Vagina (tissue), 2 donors: ENCODE data around the gene ZBTB7C. TPM values are rescaled to one million over a fixed set of nuclear protein-coding genes. Genes with fewer than 3 reads are reported as not detected.

ENCODE experiments used
- DNase-seq, 2 donors: peaks; one replicate each; pipeline ENCODE4 v3.0.0-alpha.2; 2017; ENCODE audit errors: extremely low spot score in 2 of 2
- H3K27ac ChIP-seq: fragments of 200-600 bp; sonication (generic); one replicate; pipeline ENCODE4 v1.5.1; 2019
- H3K27me3 ChIP-seq: fragments of 200-600 bp; sonication (generic); one replicate; pipeline ENCODE4 v1.5.1; 2019
- H3K36me3 ChIP-seq, 2 donors: fragments of 200-600 bp; sonication (generic); one replicate each; pipeline ENCODE4 v1.5.1; 2017 to 2019
- H3K4me1 ChIP-seq: fragments of 200-600 bp; sonication (generic); one replicate; pipeline ENCODE4 v1.5.1; 2019
- H3K4me3 ChIP-seq, 2 donors: fragments of 200-600 bp; sonication (generic); 1 replicate in 1 of 2; 2 replicates in 1 of 2; pipeline ENCODE4 v1.5.1; 2016 to 2019
- H3K9me3 ChIP-seq: fragments of 200-600 bp; sonication (generic); one replicate; pipeline ENCODE4 v1.5.1; 2019
- POLR2A ChIP-seq, 2 donors: fragments of 450-650 bp; IDR thresholded peaks; one replicate each; pipeline ENCODE4 v1.6.1; 2017; ENCODE audit warnings: antibody characterized with exemption in 2 of 2, mild to moderate bottlenecking in 2 of 2, moderate library complexity in 2 of 2
- POLR2AphosphoS5 ChIP-seq, 2 donors: sonication (generic); formaldehyde crosslinking; IDR thresholded peaks; one replicate each; pipeline ENCODE4 v1.9.0; 2017; ENCODE audit warnings: antibody characterized with exemption in 2 of 2, mild to moderate bottlenecking in 2 of 2, low read depth in 1 of 2; ENCODE audit not compliant: insufficient read depth in 1 of 2
- intact Hi-C: fragments of 100-400 bp; cut with DNase I; formaldehyde crosslinking; loops from one replicate; pipeline ENCODE4 v1.15.1; 2023
- total RNA-seq: library from RNA; depleted of rRNA; stranded (reverse); fragments of >200 nt; gene quantifications from one replicate; pipeline ENCODE4 v1.2.3, GENCODE V29; 2016
- TF ChIP-seq, protein P1 (sequence below), 3 experiments: fragments of 450-650 bp in 2 of 3; fragments of 200-600 bp in 1 of 3; sonication (generic) in 1 of 3; IDR thresholded peaks; one replicate each; pipeline ENCODE4 v1.5.1; 2017 to 2019; ENCODE audit warnings: antibody characterized with exemption in 3 of 3, mild to moderate bottlenecking in 2 of 3, moderate library complexity in 2 of 3

Gene ZBTB7C
- total RNA-seq, 1 donor from 2014 or later = 40.5 TPM

GRCh38 chr18:48397021-48397420 lies 12.2 kb downstream of the ZBTB7C start:
- H3K4me3 ChIP-seq = no peak overlapping the region
- no peaks in the 10 kb centered on the region for H3K27me3 ChIP-seq
- intact Hi-C loops = no loop called here
- no peaks in the 10 kb centered on the region for H3K9me3 ChIP-seq
- H3K27ac ChIP-seq = no peak overlapping the region
- H3K4me1 ChIP-seq = peaks cover 22% of the 10 kb centered on the region
- TF ChIP-seq POLR2AphosphoS5 (IDR thresholded peaks at IDR 0.05; ENCODE audit: insufficient read depth in 1 of 2, low read depth in 1 of 2) = no peak
- TF ChIP-seq, protein P1, sequence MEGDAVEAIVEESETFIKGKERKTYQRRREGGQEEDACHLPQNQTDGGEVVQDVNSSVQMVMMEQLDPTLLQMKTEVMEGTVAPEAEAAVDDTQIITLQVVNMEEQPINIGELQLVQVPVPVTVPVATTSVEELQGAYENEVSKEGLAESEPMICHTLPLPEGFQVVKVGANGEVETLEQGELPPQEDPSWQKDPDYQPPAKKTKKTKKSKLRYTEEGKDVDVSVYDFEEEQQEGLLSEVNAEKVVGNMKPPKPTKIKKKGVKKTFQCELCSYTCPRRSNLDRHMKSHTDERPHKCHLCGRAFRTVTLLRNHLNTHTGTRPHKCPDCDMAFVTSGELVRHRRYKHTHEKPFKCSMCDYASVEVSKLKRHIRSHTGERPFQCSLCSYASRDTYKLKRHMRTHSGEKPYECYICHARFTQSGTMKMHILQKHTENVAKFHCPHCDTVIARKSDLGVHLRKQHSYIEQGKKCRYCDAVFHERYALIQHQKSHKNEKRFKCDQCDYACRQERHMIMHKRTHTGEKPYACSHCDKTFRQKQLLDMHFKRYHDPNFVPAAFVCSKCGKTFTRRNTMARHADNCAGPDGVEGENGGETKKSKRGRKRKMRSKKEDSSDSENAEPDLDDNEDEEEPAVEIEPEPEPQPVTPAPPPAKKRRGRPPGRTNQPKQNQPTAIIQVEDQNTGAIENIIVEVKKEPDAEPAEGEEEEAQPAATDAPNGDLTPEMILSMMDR (IDR thresholded peaks at IDR 0.05) = no peak
- TF ChIP-seq POLR2A (IDR thresholded peaks at IDR 0.05) = no peak
- DNase-seq = no peak
- no peaks in the 10 kb centered on the region for H3K36me3 ChIP-seq

DNA sequence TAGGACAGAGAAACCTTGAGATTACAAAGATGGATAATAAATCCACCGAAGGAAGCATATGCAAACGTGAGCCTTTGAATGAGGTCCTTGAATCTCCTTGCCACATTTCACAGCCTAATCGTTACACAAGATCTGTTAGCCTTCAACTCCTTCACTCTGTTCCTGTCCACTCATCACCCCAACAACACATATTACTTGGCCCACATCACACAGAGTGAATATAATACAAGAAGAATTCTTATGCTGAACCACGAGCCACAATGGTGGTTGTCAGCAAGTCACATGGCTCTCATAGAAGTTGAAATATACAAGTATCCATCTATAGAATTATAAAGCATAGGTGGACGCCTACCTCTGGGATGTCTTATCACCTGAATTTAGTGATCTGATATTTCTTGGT lies 12.6 kb downstream of the ZBTB7C start:
- Histone ChIP-seq H3K4me1 (peaks cover 22% of the 10 kb centered on the region), H3K27ac (no peak overlapping the region), H3K4me3 (no peak overlapping the region), H3K9me3 (no peaks in the 10 kb centered on the region), H3K36me3 (no peaks in the 10 kb centered on the region), H3K27me3 (no peaks in the 10 kb centered on the region)
- TF ChIP-seq POLR2AphosphoS5 (IDR thresholded peaks at IDR 0.05; ENCODE audit: insufficient read depth in 1 of 2, low read depth in 1 of 2) (no peak), POLR2A (IDR thresholded peaks at IDR 0.05) (no peak)
- TF ChIP-seq, protein P1 (IDR thresholded peaks at IDR 0.05) = no peak
- DNase-seq = no peak
- intact Hi-C loops = no loop called here

DNA sequence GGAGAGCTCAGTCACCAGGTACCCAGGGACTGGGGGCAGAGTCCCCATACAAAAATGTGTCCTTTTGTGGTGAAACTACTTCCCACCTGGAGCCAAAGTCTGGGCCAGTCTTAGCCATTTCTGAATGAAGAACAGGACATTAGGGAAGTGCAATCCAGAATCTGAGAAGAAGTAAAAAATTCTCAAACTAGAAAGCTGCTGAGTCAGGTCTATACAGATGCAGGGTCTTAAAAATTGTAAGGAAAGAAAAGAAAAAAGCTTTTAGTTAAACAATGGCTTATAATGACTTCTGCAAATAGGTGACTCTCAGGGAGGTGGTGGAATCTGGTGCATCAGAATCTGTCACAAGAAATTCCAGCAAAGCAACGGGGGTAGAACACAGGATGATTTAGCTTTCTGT lies 13.5 kb downstream of the ZBTB7C start:
- DNase-seq = no peak
- Histone ChIP-seq H3K9me3 (no peaks in the 10 kb centered on the region), H3K4me3 (no peak overlapping the region), H3K4me1 (peaks cover 22% of the 10 kb centered on the region), H3K36me3 (no peaks in the 10 kb centered on the region), H3K27me3 (no peaks in the 10 kb centered on the region), H3K27ac (no peak overlapping the region)
- TF ChIP-seq, protein P1 (IDR thresholded peaks at IDR 0.05) = no peak
- no peak for TF ChIP-seq POLR2AphosphoS5 (IDR thresholded peaks at IDR 0.05; ENCODE audit: insufficient read depth in 1 of 2, low read depth in 1 of 2)
- no peak for TF ChIP-seq POLR2A (IDR thresholded peaks at IDR 0.05)
- intact Hi-C loops = no loop called here

DNA sequence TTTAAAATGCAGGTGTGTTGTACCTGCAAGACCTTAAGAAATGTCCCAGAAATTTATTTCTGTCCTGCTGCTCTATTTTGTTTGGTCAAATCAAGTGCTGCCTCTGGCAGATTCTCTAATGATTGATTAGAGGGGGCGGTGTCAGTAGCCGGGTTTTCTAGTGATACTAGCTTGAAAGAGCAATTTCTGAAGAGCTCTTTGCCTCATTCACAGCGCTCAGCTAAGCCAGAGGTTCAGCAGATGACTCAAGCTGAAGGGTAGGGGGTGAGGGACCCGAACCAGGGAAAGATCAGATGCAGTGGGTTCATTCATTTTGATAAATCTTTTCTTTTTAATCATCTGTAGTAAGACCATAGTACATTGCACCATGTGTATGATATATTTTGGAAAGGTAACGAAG lies 15.0 kb downstream of the ZBTB7C start:
- no peak for DNase-seq
- Histone ChIP-seq H3K36me3 (no peaks in the 10 kb centered on the region), H3K9me3 (no peaks in the 10 kb centered on the region), H3K4me3 (no peak overlapping the region), H3K4me1 (peaks cover 22% of the 10 kb centered on the region), H3K27ac (no peak overlapping the region), H3K27me3 (no peaks in the 10 kb centered on the region)
- TF ChIP-seq, protein P1 (IDR thresholded peaks at IDR 0.05) = no peak
- TF ChIP-seq POLR2AphosphoS5 (IDR thresholded peaks at IDR 0.05; ENCODE audit: insufficient read depth in 1 of 2, low read depth in 1 of 2) (no peak), POLR2A (IDR thresholded peaks at IDR 0.05) (no peak)
- intact Hi-C loops = no loop called here

DNA sequence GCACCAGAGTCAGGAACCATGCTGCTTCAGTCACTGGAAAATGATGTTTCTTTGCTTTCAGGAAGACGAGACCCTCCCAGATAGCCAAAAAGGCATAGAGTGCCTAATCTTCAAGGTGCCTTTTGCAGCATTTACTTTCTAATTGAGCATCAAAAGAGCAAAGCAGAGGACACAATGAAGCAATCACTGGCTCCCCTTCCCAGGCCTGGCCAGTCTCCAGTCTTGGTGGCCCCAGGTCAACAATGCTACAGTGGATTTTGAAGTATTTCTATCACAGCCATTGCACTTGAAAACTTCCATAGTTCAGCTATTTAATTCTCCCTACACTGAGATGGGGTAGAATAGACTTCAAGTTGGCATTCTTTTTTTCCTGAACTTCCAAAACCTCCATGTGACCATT lies 15.4 kb downstream of the ZBTB7C start:
- Histone ChIP-seq H3K36me3 (no peaks in the 10 kb centered on the region), H3K27ac (no peak overlapping the region), H3K9me3 (no peaks in the 10 kb centered on the region), H3K4me1 (peaks cover 22% of the 10 kb centered on the region), H3K27me3 (no peaks in the 10 kb centered on the region), H3K4me3 (no peak overlapping the region)
- intact Hi-C loops = no loop called here
- TF ChIP-seq POLR2AphosphoS5 (IDR thresholded peaks at IDR 0.05; ENCODE audit: insufficient read depth in 1 of 2, low read depth in 1 of 2) (no peak), POLR2A (IDR thresholded peaks at IDR 0.05) (no peak)
- TF ChIP-seq, protein P1 (IDR thresholded peaks at IDR 0.05) = no peak
- DNase-seq = peak in 1 of 2 donors; percentile 47
